Muscle layer of duodenum (tissue), 2 donors: ENCODE measurements around the gene MBNL3.

Experiments used
- H3K27ac ChIP-seq: one replicate; pipeline ENCODE4 v1.7.0; 2013; ENCODE audit warnings: mild to moderate bottlenecking, low read length
- H3K27me3 ChIP-seq: one replicate; pipeline ENCODE4 v1.7.0; 2013; ENCODE audit warnings: low read depth, mild to moderate bottlenecking, control low read depth, low read length
- H3K36me3 ChIP-seq, 2 donors: one replicate each; pipeline ENCODE4 v1.7.0; 2013; ENCODE audit warnings: low read length in 2 of 2, control low read depth in 1 of 2, mild to moderate bottlenecking in 1 of 2; ENCODE audit not compliant: insufficient read depth in 2 of 2, control insufficient read depth in 1 of 2
- H3K4me1 ChIP-seq, 2 donors: one replicate each; pipeline ENCODE4 v1.7.0; 2013; ENCODE audit warnings: low read length in 2 of 2, mild to moderate bottlenecking in 2 of 2, control low read depth in 1 of 2, moderate library complexity in 1 of 2; ENCODE audit not compliant: insufficient read depth in 2 of 2, control insufficient read depth in 1 of 2
- H3K4me3 ChIP-seq, 2 donors: one replicate each; pipeline ENCODE4 v1.7.0; 2013; ENCODE audit warnings: low read length in 2 of 2, low read depth in 1 of 2, mild to moderate bottlenecking in 1 of 2
- H3K9me3 ChIP-seq, 2 donors: one replicate each; pipeline ENCODE4 v1.7.0; 2013; ENCODE audit warnings: low read length in 2 of 2, control low read depth in 1 of 2, mild to moderate bottlenecking in 1 of 2; ENCODE audit not compliant: control insufficient read depth in 1 of 2
- donor health status: healthy.

MBNL3 gene

GRCh38 chrX:132393992-132394391 lies 94.8 kb downstream of the MBNL3 start:
- Histone ChIP-seq H3K4me3 (no peak overlapping the region), H3K27me3 (no peaks in the 10 kb centered on the region), H3K4me1 (no peaks in the 10 kb centered on the region), H3K36me3 (no peaks in the 10 kb centered on the region), H3K9me3 (no peaks in the 10 kb centered on the region), H3K27ac (no peak overlapping the region)

- Histone ChIP-seq H3K36me3 (no peaks in the 10 kb centered on the region), H3K9me3 (no peaks in the 10 kb centered on the region), H3K4me1 (no peaks in the 10 kb centered on the region), H3K4me3 (no peak overlapping the region), H3K27ac (no peak overlapping the region), H3K27me3 (no peaks in the 10 kb centered on the region)
Observed at GRCh38 chrX:132393485-132393884, 95.4 kb downstream of the MBNL3 start.

GRCh38 chrX:132393085-132393484 lies 95.8 kb downstream of the MBNL3 start:
- Histone ChIP-seq H3K27ac (no peak overlapping the region), H3K27me3 (no peaks in the 10 kb centered on the region), H3K9me3 (no peaks in the 10 kb centered on the region), H3K36me3 (no peaks in the 10 kb centered on the region), H3K4me1 (no peaks in the 10 kb centered on the region), H3K4me3 (no peak overlapping the region)

- no peaks in the 10 kb centered on the region for H3K4me1 ChIP-seq
- H3K27ac ChIP-seq = no peak overlapping the region
- no peak overlapping the region for H3K4me3 ChIP-seq
- no peaks in the 10 kb centered on the region for H3K9me3 ChIP-seq
- no peaks in the 10 kb centered on the region for H3K36me3 ChIP-seq
- H3K27me3 ChIP-seq = no peaks in the 10 kb centered on the region
Observed at GRCh38 chrX:132390792-132391191, 98.0 kb downstream of the MBNL3 start.

GRCh38 chrX:132389480-132389879 lies 99.4 kb downstream of the MBNL3 start:
- no peak overlapping the region for H3K4me3 ChIP-seq
- H3K4me1 ChIP-seq = no peaks in the 10 kb centered on the region
- no peaks in the 10 kb centered on the region for H3K36me3 ChIP-seq
- H3K27me3 ChIP-seq = no peaks in the 10 kb centered on the region
- H3K9me3 ChIP-seq = no peaks in the 10 kb centered on the region
- no peak overlapping the region for H3K27ac ChIP-seq

- no peaks in the 10 kb centered on the region for H3K36me3 ChIP-seq
- no peaks in the 10 kb centered on the region for H3K9me3 ChIP-seq
- H3K27ac ChIP-seq = no peak overlapping the region
- H3K4me1 ChIP-seq = no peaks in the 10 kb centered on the region
- no peaks in the 10 kb centered on the region for H3K27me3 ChIP-seq
- no peak overlapping the region for H3K4me3 ChIP-seq
Observed at GRCh38 chrX:132388371-132388770, 100.5 kb downstream of the MBNL3 start.

- no peak overlapping the region for H3K4me3 ChIP-seq
- no peaks in the 10 kb centered on the region for H3K27me3 ChIP-seq
- no peaks in the 10 kb centered on the region for H3K4me1 ChIP-seq
- no peak overlapping the region for H3K27ac ChIP-seq
- no peaks in the 10 kb centered on the region for H3K9me3 ChIP-seq
- no peaks in the 10 kb centered on the region for H3K36me3 ChIP-seq
Observed at GRCh38 chrX:132384301-132384700, 104.5 kb downstream of the MBNL3 start.

GRCh38 chrX:132382068-132382467 lies 106.8 kb downstream of the MBNL3 start:
- H3K9me3 ChIP-seq = no peaks in the 10 kb centered on the region

GRCh38 chrX:132378281-132378680 lies 110.6 kb downstream of the MBNL3 start:
- H3K9me3 ChIP-seq = no peaks in the 10 kb centered on the region
- no peaks in the 10 kb centered on the region for H3K27me3 ChIP-seq
- H3K4me1 ChIP-seq = no peaks in the 10 kb centered on the region
- no peaks in the 10 kb centered on the region for H3K36me3 ChIP-seq
- H3K27ac ChIP-seq = no peak overlapping the region
- H3K4me3 ChIP-seq = no peak overlapping the region

More at GRCh38 chrX:132382068-132382467, 106.8 kb downstream of the MBNL3 start:
- H3K4me3 ChIP-seq = no peak overlapping the region
- no peaks in the 10 kb centered on the region for H3K4me1 ChIP-seq
- H3K36me3 ChIP-seq = no peaks in the 10 kb centered on the region
- no peak overlapping the region for H3K27ac ChIP-seq
- H3K27me3 ChIP-seq = no peaks in the 10 kb centered on the region

- Histone ChIP-seq H3K4me3 (no peak overlapping the region), H3K27me3 (no peaks in the 10 kb centered on the region), H3K36me3 (no peaks in the 10 kb centered on the region), H3K9me3 (no peaks in the 10 kb centered on the region), H3K4me1 (no peaks in the 10 kb centered on the region), H3K27ac (no peak overlapping the region)
Observed at GRCh38 chrX:132375941-132376340, 112.9 kb downstream of the MBNL3 start.

- Histone ChIP-seq H3K27ac (no peak overlapping the region), H3K4me3 (no peak overlapping the region), H3K27me3 (no peaks in the 10 kb centered on the region)
Observed at GRCh38 chrX:132373610-132374009, 115.2 kb downstream of the MBNL3 start.

GRCh38 chrX:132369617-132370326 lies 119.1 kb downstream of the MBNL3 start:
- Histone ChIP-seq H3K27ac (no peak overlapping the region), H3K27me3 (no peaks in the 10 kb centered on the region), H3K4me1 (no peaks in the 10 kb centered on the region), H3K4me3 (no peak overlapping the region), H3K9me3 (no peaks in the 10 kb centered on the region), H3K36me3 (no peaks in the 10 kb centered on the region)

More at GRCh38 chrX:132373610-132374009, 115.2 kb downstream of the MBNL3 start:
- H3K4me1 ChIP-seq = no peaks in the 10 kb centered on the region
- H3K36me3 ChIP-seq = no peaks in the 10 kb centered on the region
- no peaks in the 10 kb centered on the region for H3K9me3 ChIP-seq
